ENCODE measurements around the gene MED12L. TPM values are rescaled to one million over a fixed set of nuclear protein-coding genes. Genes with fewer than 3 reads are reported as not detected.

The MED12L gene
- polyA plus RNA-seq, 1 of the 3 experiments (the other 2 are of a cell fraction): 0.03 TPM

DNA sequence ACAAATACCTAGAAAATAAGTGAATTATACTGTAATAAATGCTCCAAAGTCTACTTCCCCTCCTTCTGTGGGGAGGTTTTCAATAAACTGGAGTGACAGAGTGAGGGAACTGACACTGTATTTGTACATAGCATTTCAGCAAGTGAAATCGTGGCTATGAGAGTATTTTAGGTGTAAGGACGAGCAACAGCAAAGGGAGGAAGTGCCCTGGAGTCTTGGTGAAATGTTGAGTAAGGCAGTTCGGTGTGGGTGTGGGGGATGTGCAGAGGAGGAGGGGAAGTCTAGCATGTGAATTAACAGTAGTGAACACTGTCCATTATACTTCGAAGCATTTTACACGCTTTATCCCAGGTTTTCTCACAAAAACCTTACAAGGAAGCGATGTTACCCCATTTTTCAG, 262.0 kb downstream of the MED12L start:
- DNase-seq: no peak
- CTCF ChIA-PET: no interaction called here
- Histone ChIP-seq H3K4me2 (no peak overlapping the region), H4K20me1 (ENCODE audit: insufficient read depth) (no peaks in the 10 kb centered on the region), H2AFZ (ENCODE audit: low read depth) (no peak overlapping the region), H3K9ac (no peak overlapping the region), H3K27me3 (ENCODE audit: insufficient read depth) (peaks cover 14% of the 10 kb centered on the region; the same call in 1 of the 2 replicates), H3K9me2 (no peaks in the 10 kb centered on the region), H3K27ac (ENCODE audit: low read depth in 2 of 2, low read length in 1 of 2) (no peak overlapping the region), H3K4me1 (ENCODE audit: control insufficient read depth in 1 of 2, insufficient read depth in 2 of 2, low read depth in 1 of 2, low read length in 1 of 2) (peaks cover 0 to 2% of the 10 kb centered on the region in 2 experiments; a peak in 1 of 4 replicates), H3F3A (replicated peaks; ENCODE audit: insufficient read depth) (no peaks in the 10 kb centered on the region), H3K79me2 (ENCODE audit: insufficient read depth) (no peaks in the 10 kb centered on the region), H3K4me3 (ENCODE audit: low read depth in 2 of 2, low read length in 1 of 2) (no peak overlapping the region), H3K36me3 (replicated peaks in 1 of 2; ENCODE audit: control insufficient read depth in 1 of 2, insufficient read depth in 2 of 2, low read length in 1 of 2) (no peaks in the 10 kb centered on the region), H3K9me3 (no peaks in the 10 kb centered on the region)
- POLR2A ChIA-PET: no interaction called here
- WGBS (ENCODE audit: low lambda C conversion rate): 55% methylated on average over 6 of the region's 6 CpGs
- no peak for TF ChIP-seq GABPA (IDR thresholded peaks at IDR 0.05; ENCODE audit: low read depth)
- no peak for TF ChIP-seq TEAD4 (IDR thresholded peaks at IDR 0.05; ENCODE audit: borderline replicate concordance, insufficient read depth)
- TF ChIP-seq, protein P1, sequence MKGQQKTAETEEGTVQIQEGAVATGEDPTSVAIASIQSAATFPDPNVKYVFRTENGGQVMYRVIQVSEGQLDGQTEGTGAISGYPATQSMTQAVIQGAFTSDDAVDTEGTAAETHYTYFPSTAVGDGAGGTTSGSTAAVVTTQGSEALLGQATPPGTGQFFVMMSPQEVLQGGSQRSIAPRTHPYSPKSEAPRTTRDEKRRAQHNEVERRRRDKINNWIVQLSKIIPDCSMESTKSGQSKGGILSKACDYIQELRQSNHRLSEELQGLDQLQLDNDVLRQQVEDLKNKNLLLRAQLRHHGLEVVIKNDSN (IDR thresholded peaks at IDR 0.05; ENCODE audit: borderline replicate concordance, low read depth): no peak
- no peak for TF ChIP-seq RCOR1 (IDR thresholded peaks at IDR 0.05; ENCODE audit: low read length)
- TF ChIP-seq ELF1 (IDR thresholded peaks at IDR 0.05): no peak
- no peak for TF ChIP-seq EZH2phosphoT487 (IDR thresholded peaks at IDR 0.05; ENCODE audit: borderline replicate concordance, low read depth)
- no peak for TF ChIP-seq FOSL2 (IDR thresholded peaks at IDR 0.05; ENCODE audit: borderline replicate concordance, low read depth)

DNA sequence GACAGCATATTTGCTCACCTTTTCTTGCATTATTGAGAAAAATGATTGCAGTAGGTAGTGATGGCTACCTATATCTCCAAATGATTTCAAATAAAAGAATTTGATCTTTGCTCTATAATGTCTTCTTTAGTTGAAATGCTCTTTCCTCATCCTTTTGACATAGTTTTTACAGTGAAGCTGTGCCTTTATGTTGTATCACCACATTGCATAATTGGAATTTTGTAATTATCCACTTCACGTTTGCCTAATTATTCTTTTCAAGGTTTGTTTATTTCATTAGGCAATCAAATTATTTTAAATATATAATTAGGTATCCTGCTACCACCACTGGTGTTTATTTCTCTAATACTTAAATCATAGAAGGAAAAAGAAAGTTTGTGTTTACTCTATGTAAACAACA, 265.2 kb downstream of the MED12L start:
- H2AFZ ChIP-seq (ENCODE audit: low read depth): no peak overlapping the region
- peaks cover 0 to 2% of the 10 kb centered on the region in 2 experiments; a peak in 1 of 4 replicates for H3K4me1 ChIP-seq (ENCODE audit: control insufficient read depth in 1 of 2, insufficient read depth in 2 of 2, low read depth in 1 of 2, low read length in 1 of 2)
- no peak for DNase-seq
- H3F3A ChIP-seq (replicated peaks; ENCODE audit: insufficient read depth): no peaks in the 10 kb centered on the region
- H3K9me2 ChIP-seq: no peaks in the 10 kb centered on the region
- TF ChIP-seq TEAD4 (IDR thresholded peaks at IDR 0.05; ENCODE audit: borderline replicate concordance, insufficient read depth): no peak
- peaks cover 14% of the 10 kb centered on the region; the same call in 1 of the 2 replicates for H3K27me3 ChIP-seq (ENCODE audit: insufficient read depth)
- no peak overlapping the region for H3K4me3 ChIP-seq (ENCODE audit: low read depth in 2 of 2, low read length in 1 of 2)
- CTCF ChIA-PET: interaction anchor here (0.6 kb wide), 1 partner anchor 116 kb away, joined by 3 read pairs; no protein-coding TSS in a partner anchor
- no peaks in the 10 kb centered on the region for H3K9me3 ChIP-seq
- H3K79me2 ChIP-seq (ENCODE audit: insufficient read depth): no peaks in the 10 kb centered on the region
- 53% methylated on average over 1 of the region's 1 CpG for WGBS (ENCODE audit: low lambda C conversion rate)
- H4K20me1 ChIP-seq (ENCODE audit: insufficient read depth): no peaks in the 10 kb centered on the region
- H3K27ac ChIP-seq (ENCODE audit: low read depth in 2 of 2, low read length in 1 of 2): no peak overlapping the region
- H3K4me2 ChIP-seq: no peak overlapping the region
- POLR2A ChIA-PET: no interaction called here
- H3K36me3 ChIP-seq (replicated peaks in 1 of 2; ENCODE audit: control insufficient read depth in 1 of 2, insufficient read depth in 2 of 2, low read length in 1 of 2): no peaks in the 10 kb centered on the region
- H3K9ac ChIP-seq: no peak overlapping the region

DNA sequence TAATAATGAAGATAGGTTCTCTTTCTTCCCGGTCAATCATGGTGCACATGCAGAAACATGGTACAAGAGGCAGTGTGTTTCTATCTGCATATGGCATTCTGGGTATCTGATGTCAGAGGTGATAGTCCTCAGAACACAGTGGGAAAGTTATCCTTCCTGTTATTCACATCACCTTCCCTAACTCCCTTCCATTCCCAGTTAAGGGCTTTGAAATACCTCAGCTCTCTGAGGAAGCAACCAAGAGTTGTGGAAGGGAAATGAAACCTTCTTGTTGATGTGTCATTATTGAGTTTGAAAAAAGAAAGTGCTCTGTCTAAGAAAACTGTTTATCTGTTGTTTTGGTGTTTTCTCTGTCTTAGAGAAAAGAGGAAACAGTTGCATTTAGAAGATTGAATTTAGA, 265.8 kb downstream of the MED12L start:
- CTCF ChIA-PET: interaction anchor here (0.6 kb wide), 1 partner anchor 115 kb away, joined by 3 read pairs; no protein-coding TSS in a partner anchor
- POLR2A ChIA-PET: no interaction called here
- no peaks in the 10 kb centered on the region for H3K9me3 ChIP-seq
- TF ChIP-seq, protein P2, sequence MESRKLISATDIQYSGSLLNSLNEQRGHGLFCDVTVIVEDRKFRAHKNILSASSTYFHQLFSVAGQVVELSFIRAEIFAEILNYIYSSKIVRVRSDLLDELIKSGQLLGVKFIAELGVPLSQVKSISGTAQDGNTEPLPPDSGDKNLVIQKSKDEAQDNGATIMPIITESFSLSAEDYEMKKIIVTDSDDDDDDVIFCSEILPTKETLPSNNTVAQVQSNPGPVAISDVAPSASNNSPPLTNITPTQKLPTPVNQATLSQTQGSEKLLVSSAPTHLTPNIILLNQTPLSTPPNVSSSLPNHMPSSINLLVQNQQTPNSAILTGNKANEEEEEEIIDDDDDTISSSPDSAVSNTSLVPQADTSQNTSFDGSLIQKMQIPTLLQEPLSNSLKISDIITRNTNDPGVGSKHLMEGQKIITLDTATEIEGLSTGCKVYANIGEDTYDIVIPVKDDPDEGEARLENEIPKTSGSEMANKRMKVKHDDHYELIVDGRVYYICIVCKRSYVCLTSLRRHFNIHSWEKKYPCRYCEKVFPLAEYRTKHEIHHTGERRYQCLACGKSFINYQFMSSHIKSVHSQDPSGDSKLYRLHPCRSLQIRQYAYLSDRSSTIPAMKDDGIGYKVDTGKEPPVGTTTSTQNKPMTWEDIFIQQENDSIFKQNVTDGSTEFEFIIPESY (IDR thresholded peaks at IDR 0.05; ENCODE audit: borderline replicate concordance, low read depth): no peak
- TF ChIP-seq TCF12 (IDR thresholded peaks at IDR 0.05) (no peak), TEAD4 (IDR thresholded peaks at IDR 0.05; ENCODE audit: borderline replicate concordance, insufficient read depth) (no peak), EP300 (IDR thresholded peaks at IDR 0.05; ENCODE audit: borderline replicate concordance in 1 of 2, low read depth in 1 of 2, low read length in 1 of 2) (no peak), FOXM1 (IDR thresholded peaks at IDR 0.05; ENCODE audit: low read depth) (no peak), CHD2 (IDR thresholded peaks at IDR 0.05; ENCODE audit: low read length, partially characterized antibody) (no peak), SIN3A (IDR thresholded peaks at IDR 0.05; ENCODE audit: borderline replicate concordance, low read depth, low read length) (no peak), JUND (IDR thresholded peaks at IDR 0.05) (no peak), RFX5 (IDR thresholded peaks at IDR 0.05; ENCODE audit: low read length) (no peak), EZH2phosphoT487 (IDR thresholded peaks at IDR 0.05; ENCODE audit: borderline replicate concordance, low read depth) (no peak)
- TF ChIP-seq, protein P3, sequence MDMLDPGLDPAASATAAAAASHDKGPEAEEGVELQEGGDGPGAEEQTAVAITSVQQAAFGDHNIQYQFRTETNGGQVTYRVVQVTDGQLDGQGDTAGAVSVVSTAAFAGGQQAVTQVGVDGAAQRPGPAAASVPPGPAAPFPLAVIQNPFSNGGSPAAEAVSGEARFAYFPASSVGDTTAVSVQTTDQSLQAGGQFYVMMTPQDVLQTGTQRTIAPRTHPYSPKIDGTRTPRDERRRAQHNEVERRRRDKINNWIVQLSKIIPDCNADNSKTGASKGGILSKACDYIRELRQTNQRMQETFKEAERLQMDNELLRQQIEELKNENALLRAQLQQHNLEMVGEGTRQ (IDR thresholded peaks at IDR 0.05; ENCODE audit: borderline replicate concordance, low read depth, low read length): no peak
- TF ChIP-seq, protein P4, sequence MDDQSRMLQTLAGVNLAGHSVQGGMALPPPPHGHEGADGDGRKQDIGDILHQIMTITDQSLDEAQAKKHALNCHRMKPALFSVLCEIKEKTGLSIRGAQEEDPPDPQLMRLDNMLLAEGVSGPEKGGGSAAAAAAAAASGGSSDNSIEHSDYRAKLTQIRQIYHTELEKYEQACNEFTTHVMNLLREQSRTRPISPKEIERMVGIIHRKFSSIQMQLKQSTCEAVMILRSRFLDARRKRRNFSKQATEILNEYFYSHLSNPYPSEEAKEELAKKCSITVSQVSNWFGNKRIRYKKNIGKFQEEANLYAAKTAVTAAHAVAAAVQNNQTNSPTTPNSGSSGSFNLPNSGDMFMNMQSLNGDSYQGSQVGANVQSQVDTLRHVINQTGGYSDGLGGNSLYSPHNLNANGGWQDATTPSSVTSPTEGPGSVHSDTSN (IDR thresholded peaks at IDR 0.05): no peak

More for the DNA sequence above, 265.8 kb downstream of the MED12L start:
- 69% methylated on average over 1 of the region's 1 CpG for WGBS (ENCODE audit: low lambda C conversion rate)
- Histone ChIP-seq H3K9ac (no peak overlapping the region), H3K4me3 (ENCODE audit: low read depth in 2 of 2, low read length in 1 of 2) (no peak overlapping the region), H3K27ac (ENCODE audit: low read depth in 2 of 2, low read length in 1 of 2) (no peak overlapping the region), H2AFZ (ENCODE audit: low read depth) (no peak overlapping the region), H4K20me1 (ENCODE audit: insufficient read depth) (no peaks in the 10 kb centered on the region), H3K4me2 (no peak overlapping the region), H3K79me2 (ENCODE audit: insufficient read depth) (no peaks in the 10 kb centered on the region), H3K27me3 (ENCODE audit: insufficient read depth) (peaks cover 14% of the 10 kb centered on the region; the same call in 1 of the 2 replicates), H3F3A (replicated peaks; ENCODE audit: insufficient read depth) (no peaks in the 10 kb centered on the region), H3K36me3 (replicated peaks in 1 of 2; ENCODE audit: control insufficient read depth in 1 of 2, insufficient read depth in 2 of 2, low read length in 1 of 2) (no peaks in the 10 kb centered on the region), H3K4me1 (ENCODE audit: control insufficient read depth in 1 of 2, insufficient read depth in 2 of 2, low read depth in 1 of 2, low read length in 1 of 2) (peaks cover 0 to 2% of the 10 kb centered on the region in 2 experiments; a peak in 1 of 4 replicates), H3K9me2 (no peaks in the 10 kb centered on the region)
- DNase-seq: no peak

All from SK-N-SH (cell line).